Gastrocnemius medialis (tissue), 4 donors: Measurements from ENCODE around the gene ZNF790. TPM values are rescaled to one million over a fixed set of nuclear protein-coding genes. Genes with fewer than 3 reads are reported as not detected.

Experiments used
- ATAC-seq, 2 donors: fragments of 150-250 bp; one replicate each; pipeline ENCODE4 v1.9.1; 2016
- DNase-seq, 2 donors: peaks; one replicate each; pipeline ENCODE4 v3.0.0-alpha.2; 2019
- H3K27ac ChIP-seq, 4 donors: fragments of 200-600 bp; sonication (generic); 1 replicate in 1 of 4; 2 replicates in 3 of 4; pipeline ENCODE4 v1.5.1; 2016 to 2018; ENCODE audit warnings: mild to moderate bottlenecking in 2 of 4, moderate library complexity in 1 of 4
- H3K27me3 ChIP-seq, 3 donors: fragments of 200-600 bp; sonication (generic) in 2 of 3; 1 replicate in 1 of 3; 2 replicates in 2 of 3; pipeline versions ENCODE4 v1.5.1 to v1.6.0; 2016 to 2019; ENCODE audit warnings: mild to moderate bottlenecking in 1 of 3, moderate library complexity in 1 of 3
- H3K36me3 ChIP-seq, 2 donors: fragments of 200-600 bp; sonication (generic) in 1 of 2; one replicate each; pipeline ENCODE4 v1.5.1; 2017 to 2018
- H3K4me1 ChIP-seq, 2 donors: fragments of 200-600 bp; sonication (generic) in 1 of 2; one replicate each; pipeline ENCODE4 v1.5.1; 2016 to 2017; ENCODE audit warnings: mild to moderate bottlenecking in 2 of 2
- H3K4me3 ChIP-seq, 4 donors: fragments of 200-600 bp; sonication (generic) in 3 of 4; 1 replicate in 1 of 4; 2 replicates in 3 of 4; pipeline ENCODE4 v1.5.1; 2016 to 2019; ENCODE audit warnings: mild to moderate bottlenecking in 2 of 4
- H3K9me3 ChIP-seq, 3 donors: fragments of 200-600 bp; sonication (generic) in 2 of 3; 1 replicate in 1 of 3; 2 replicates in 2 of 3; pipeline ENCODE4 v1.5.1; 2016 to 2019
- POLR2A ChIP-seq, 2 donors: fragments of 450-650 bp; IDR thresholded peaks; one replicate each; pipeline ENCODE4 v1.6.1; 2017; ENCODE audit warnings: antibody characterized with exemption in 2 of 2, mild to moderate bottlenecking in 2 of 2, moderate library complexity in 2 of 2
- in situ Hi-C, 4 donors: fragments of 200-750 bp; cut with MboI; loops; one replicate each; pipeline versions ENCODE4 v1.15.0 to v1.8.0; 2017; ENCODE audit warnings: low sequenced_read_pairs in 4 of 4
- intact Hi-C: fragments of 100-400 bp; cut with DNase I; formaldehyde crosslinking; loops from one replicate; pipeline ENCODE4 v1.15.1; 2023; ENCODE audit warnings: low total_unique reads
- total RNA-seq, 4 donors: library from RNA; depleted of rRNA; stranded (reverse); fragments of >200 nt; gene quantifications; one replicate each; pipeline versions ENCODE4 v1.1.0 to v1.2.3, GENCODE V29; 2016
- TF ChIP-seq, protein P1 (sequence below), 5 experiments: fragments of 450-650 bp in 3 of 5; fragments of 200-600 bp in 2 of 5; sonication (generic) in 2 of 5; IDR thresholded peaks in 4 of 5; conservative IDR thresholded peaks in 1 of 5; 1 replicate in 4 of 5; 2 replicates in 1 of 5; pipeline ENCODE4 v1.5.1; 2016 to 2019; ENCODE audit warnings: antibody characterized with exemption in 5 of 5, mild to moderate bottlenecking in 3 of 5, moderate library complexity in 3 of 5

ZNF790 gene
- total RNA-seq, 4 donors from 2014 or later, result 2.4 to 8.1 (median 5.2) TPM

DNA sequence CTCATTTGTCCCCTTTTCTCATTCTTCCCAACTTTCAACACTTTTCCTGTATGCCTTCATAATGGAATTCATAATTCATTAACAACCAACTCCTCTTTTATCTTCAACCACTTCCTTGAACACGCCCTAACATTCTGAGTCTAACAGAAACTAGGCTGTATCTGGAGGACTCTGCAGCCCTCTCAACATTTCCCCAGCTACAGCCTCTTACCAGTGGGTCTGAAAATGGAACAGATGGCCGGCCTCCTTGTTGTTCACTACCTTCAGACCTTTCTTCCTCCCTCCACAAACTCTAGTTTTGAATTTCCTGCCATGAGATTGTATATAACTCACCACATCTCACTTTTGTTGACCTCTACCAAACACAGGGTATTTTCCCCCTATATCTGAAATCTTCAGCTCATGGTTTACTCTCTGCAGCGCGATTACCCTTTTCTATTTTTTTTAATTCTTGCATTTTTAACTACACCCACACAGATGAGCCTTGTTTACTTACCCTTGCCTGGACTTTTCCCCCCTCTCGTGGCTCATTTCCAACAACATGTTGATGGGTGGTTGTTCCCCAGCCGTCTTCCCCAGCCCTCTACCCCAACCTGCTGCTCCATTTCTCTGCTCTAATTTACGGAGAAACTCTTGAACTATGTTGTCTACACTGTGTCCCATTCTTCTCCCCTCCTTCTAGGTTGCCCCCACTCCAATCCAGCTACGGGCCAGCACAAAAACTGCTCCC lies 846 bp downstream of the ZNF790 start:
- DNase-seq (no peak), ATAC-seq (peak; percentile 1 to 8)
- in situ Hi-C loops, result loop anchor here in 1 of 4 donors (10.0 kb wide), 1 partner anchor 627 kb away; the partner anchor contains the start of genes ZNF569 and ZNF570
- Histone ChIP-seq H3K4me1 (peaks cover 8 to 9% of the 10 kb centered on the region in 2 donors), H3K36me3 (peaks cover 8 to 56% of the 10 kb centered on the region in 2 donors), H3K4me3 (peak overlapping the region; percentile 68 to 87 (median 79)), H3K27me3 (no peaks in the 10 kb centered on the region), H3K27ac (peak overlapping the region; percentile 74 to 90 (median 86)), H3K9me3 (peaks cover 3 to 41% (median 3%) of the 10 kb centered on the region in 3 donors)
- intact Hi-C loops, result loop anchor here (5.0 kb wide), 1 partner anchor 265 kb away; the partner anchor contains the start of gene ZNF529
- TF ChIP-seq POLR2A (IDR thresholded peaks at IDR 0.05), result no peak
- TF ChIP-seq, protein P1, sequence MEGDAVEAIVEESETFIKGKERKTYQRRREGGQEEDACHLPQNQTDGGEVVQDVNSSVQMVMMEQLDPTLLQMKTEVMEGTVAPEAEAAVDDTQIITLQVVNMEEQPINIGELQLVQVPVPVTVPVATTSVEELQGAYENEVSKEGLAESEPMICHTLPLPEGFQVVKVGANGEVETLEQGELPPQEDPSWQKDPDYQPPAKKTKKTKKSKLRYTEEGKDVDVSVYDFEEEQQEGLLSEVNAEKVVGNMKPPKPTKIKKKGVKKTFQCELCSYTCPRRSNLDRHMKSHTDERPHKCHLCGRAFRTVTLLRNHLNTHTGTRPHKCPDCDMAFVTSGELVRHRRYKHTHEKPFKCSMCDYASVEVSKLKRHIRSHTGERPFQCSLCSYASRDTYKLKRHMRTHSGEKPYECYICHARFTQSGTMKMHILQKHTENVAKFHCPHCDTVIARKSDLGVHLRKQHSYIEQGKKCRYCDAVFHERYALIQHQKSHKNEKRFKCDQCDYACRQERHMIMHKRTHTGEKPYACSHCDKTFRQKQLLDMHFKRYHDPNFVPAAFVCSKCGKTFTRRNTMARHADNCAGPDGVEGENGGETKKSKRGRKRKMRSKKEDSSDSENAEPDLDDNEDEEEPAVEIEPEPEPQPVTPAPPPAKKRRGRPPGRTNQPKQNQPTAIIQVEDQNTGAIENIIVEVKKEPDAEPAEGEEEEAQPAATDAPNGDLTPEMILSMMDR (IDR thresholded peaks at IDR 0.05 in 4 of 5, conservative IDR thresholded peaks at IDR 0.05 in 1 of 5), result no peak

DNA sequence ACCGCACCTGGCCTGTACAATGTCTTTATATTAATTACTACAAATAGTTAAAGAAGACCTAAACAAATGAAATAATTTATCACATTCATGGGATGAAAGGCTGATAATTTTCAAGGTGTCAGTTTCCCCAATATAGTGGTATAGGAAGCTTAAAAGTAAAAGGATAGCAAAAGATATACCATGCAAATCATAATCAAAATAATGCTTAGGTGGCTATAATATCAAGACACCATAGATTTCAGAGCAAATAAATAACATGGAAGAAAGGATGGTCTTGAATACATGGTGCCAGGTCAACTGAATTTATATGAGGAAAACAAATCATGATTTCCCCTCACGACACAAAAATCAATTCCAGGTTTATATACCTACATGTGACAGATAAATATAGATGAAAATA lies 4.8 kb downstream of the ZNF790 start:
- Histone ChIP-seq H3K4me3 (no peak overlapping the region), H3K27me3 (no peaks in the 10 kb centered on the region), H3K36me3 (peaks cover 11 to 72% of the 10 kb centered on the region in 2 donors), H3K9me3 (peaks cover 7 to 63% (median 21%) of the 10 kb centered on the region in 3 donors), H3K4me1 (peaks cover 4 to 8% of the 10 kb centered on the region in 2 donors), H3K27ac (no peak overlapping the region)
- intact Hi-C loops (no loop called here), in situ Hi-C loops (loop anchor here in 1 of 4 donors (10.0 kb wide), 1 partner anchor 631 kb away; the partner anchor contains the start of genes ZNF569 and ZNF570)
- TF ChIP-seq, protein P1 (IDR thresholded peaks at IDR 0.05 in 4 of 5, conservative IDR thresholded peaks at IDR 0.05 in 1 of 5), result no peak
- no peak for TF ChIP-seq POLR2A (IDR thresholded peaks at IDR 0.05)
- ATAC-seq (no peak), DNase-seq (no peak)

DNA sequence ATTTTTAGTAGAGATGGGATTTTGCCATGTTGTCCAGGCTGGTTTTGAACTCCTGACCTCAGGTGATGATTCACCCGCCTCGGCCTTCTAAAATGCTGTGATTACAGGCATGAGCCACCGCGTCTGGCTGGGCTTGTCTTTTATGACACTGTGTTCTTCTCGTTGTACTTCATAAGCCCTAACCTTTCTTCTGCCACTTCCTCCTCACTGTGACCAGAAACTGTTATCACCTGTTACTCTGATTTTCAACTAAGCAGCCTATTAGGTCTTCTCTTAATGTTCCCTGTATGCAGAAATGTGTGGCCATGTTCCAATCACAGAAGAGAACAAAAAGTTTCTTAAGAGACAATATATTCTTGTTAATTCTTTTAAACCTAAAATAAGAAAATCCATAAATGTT lies 16.4 kb downstream of the ZNF790 start:
- H3K27me3 ChIP-seq, result no peaks in the 10 kb centered on the region
- DNase-seq, result no peak
- TF ChIP-seq, protein P1 (IDR thresholded peaks at IDR 0.05 in 4 of 5, conservative IDR thresholded peaks at IDR 0.05 in 1 of 5), result no peak
- ATAC-seq, result no peak
- no peak overlapping the region for H3K27ac ChIP-seq
- H3K36me3 ChIP-seq, result peaks cover 14 to 95% of the 10 kb centered on the region in 2 donors
- intact Hi-C loops, result no loop called here
- no peaks in the 10 kb centered on the region for H3K4me1 ChIP-seq
- peak overlapping the region in 1 of 4 donors; percentile 26 for H3K4me3 ChIP-seq
- in situ Hi-C loops, result no loop called here
- peaks cover 3 to 95% (median 78%) of the 10 kb centered on the region in 3 donors for H3K9me3 ChIP-seq

DNA sequence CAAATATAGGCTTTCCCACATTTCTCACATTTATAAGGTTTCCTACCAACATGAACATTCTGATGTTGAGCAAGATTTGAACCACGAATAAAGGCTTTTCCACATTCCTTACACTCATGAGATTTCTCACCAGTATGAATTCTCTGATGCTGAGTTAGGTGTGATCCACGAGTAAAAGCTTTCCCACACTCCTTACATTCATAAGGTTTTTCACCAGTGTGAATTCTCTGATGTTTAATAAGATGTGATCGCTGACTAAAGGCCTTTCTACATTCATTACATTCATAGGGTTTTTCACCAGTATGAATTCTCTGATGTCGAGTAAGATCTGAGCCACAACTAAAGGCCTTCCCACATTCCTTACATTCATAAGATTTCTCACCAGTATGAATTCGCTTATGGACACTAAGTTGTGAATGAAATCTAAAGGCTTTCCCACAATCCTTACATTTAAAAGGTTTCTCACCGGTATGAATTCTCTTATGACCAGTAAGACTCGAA lies 19.0 kb downstream of the ZNF790 start:
- Histone ChIP-seq H3K27me3 (no peaks in the 10 kb centered on the region), H3K36me3 (peaks cover 12 to 100% of the 10 kb centered on the region in 2 donors), H3K9me3 (peaks cover 0 to 97% (median 81%) of the 10 kb centered on the region in 3 donors), H3K4me1 (no peaks in the 10 kb centered on the region), H3K27ac (no peak overlapping the region), H3K4me3 (peak overlapping the region in 1 of 4 donors; percentile 35)
- no peak for ATAC-seq
- in situ Hi-C loops, result no loop called here
- intact Hi-C loops, result no loop called here
- DNase-seq, result no peak
- TF ChIP-seq POLR2A (IDR thresholded peaks at IDR 0.05), result no peak
- TF ChIP-seq, protein P1 (IDR thresholded peaks at IDR 0.05 in 4 of 5, conservative IDR thresholded peaks at IDR 0.05 in 1 of 5), result no peak
